NB4 (cell line): ENCODE results near the gene BNC2.

ENCODE experiments used
- CTCF ChIP-seq: IDR thresholded peaks from one replicate; pipeline ENCODE4 v1.5.1; 2012; ENCODE audit warnings: low read depth, low read length
- POLR2A ChIP-seq: IDR thresholded peaks from 2 replicates; pipeline ENCODE4 v1.6.1; 2011; ENCODE audit warnings: mild to moderate bottlenecking; ENCODE audit not compliant: insufficient read length; ENCODE audit errors: extremely low read depth

GRCh38 chr9:16602494-16602893, 268.0 kb downstream of the BNC2 start:
- TF ChIP-seq CTCF = no peak
- TF ChIP-seq POLR2A = no peak
